HG03108 (cell line): Measurements from ENCODE around the gene DDIAS.
"Not testable (repeated sequence)": the region's sequence is repeated elsewhere in the genome, so short reads cannot be mapped to it uniquely, and the experiment has no call there.

Experiments used
- ATAC-seq: cut with Tn5 transposase; IDR thresholded peaks from one replicate; pipeline ENCODE4 v1.9.1; 2021; ENCODE audit warnings: moderate library complexity; ENCODE audit not compliant: unreplicated experiment

Gene DDIAS

GRCh38 chr11:82901165-82901921, at the start of gene DDIAS:
Gene DDIAS (plus strand): TSS chr11:82901736. CDS start chr11:82914739, 13,003 bp downstream.
- ATAC-seq: peak; percentile 74

GRCh38 chr11:82854242-82854641, 47.3 kb upstream of the DDIAS start:
- ATAC-seq: no peak

GRCh38 chr11:82854916-82855315, 46.6 kb upstream of the DDIAS start:
- not testable (repeated sequence) for ATAC-seq

- ATAC-seq: no peak
Measured at GRCh38 chr11:82855616-82856015, 45.9 kb upstream of the DDIAS start.

- ATAC-seq: no peak
Measured at GRCh38 chr11:82857145-82857544, 44.4 kb upstream of the DDIAS start.

- no peak for ATAC-seq
Measured at GRCh38 chr11:82858133-82858532, 43.4 kb upstream of the DDIAS start.

GRCh38 chr11:82858556-82859091, 42.9 kb upstream of the DDIAS start:
- no peak for ATAC-seq

GRCh38 chr11:82859750-82860149, 41.8 kb upstream of the DDIAS start:
- ATAC-seq: no peak

GRCh38 chr11:82862379-82862778, 39.2 kb upstream of the DDIAS start:
- no peak for ATAC-seq

- no peak for ATAC-seq
Measured at GRCh38 chr11:82863209-82863608, 38.3 kb upstream of the DDIAS start.

GRCh38 chr11:82864268-82864667, 37.3 kb upstream of the DDIAS start:
- no peak for ATAC-seq

GRCh38 chr11:82865841-82866240, 35.7 kb upstream of the DDIAS start:
- ATAC-seq: no peak

GRCh38 chr11:82867495-82868082, 33.9 kb upstream of the DDIAS start:
- ATAC-seq: no peak

- ATAC-seq: no peak
Measured at GRCh38 chr11:82869657-82870056, 31.9 kb upstream of the DDIAS start.

GRCh38 chr11:82871646-82872045, 29.9 kb upstream of the DDIAS start:
- no peak for ATAC-seq

- no peak for ATAC-seq
Measured at GRCh38 chr11:82872377-82873150, 29.0 kb upstream of the DDIAS start.

GRCh38 chr11:82873919-82874333, 27.6 kb upstream of the DDIAS start:
- no peak for ATAC-seq

GRCh38 chr11:82874646-82875523, 26.7 kb upstream of the DDIAS start:
- ATAC-seq: no peak

- no peak for ATAC-seq
Measured at GRCh38 chr11:82883853-82884252, 17.7 kb upstream of the DDIAS start.

GRCh38 chr11:82889133-82890001, 12.2 kb upstream of the DDIAS start:
- ATAC-seq: no peak
